Right lung (tissue), 5 donors: ENCODE measurements around the gene CROCC2. TPM values are rescaled to one million over a fixed set of nuclear protein-coding genes. Genes with fewer than 3 reads are reported as not detected.

Experiments used
- DNase-seq, 2 donors: peaks; one replicate each; pipeline ENCODE4 v3.0.0-alpha.2; 2013
- polyA plus RNA-seq, 5 donors: library from polyadenylated mRNA; unstranded; fragments of 120-200 nt; gene quantifications; one replicate each; pipeline versions ENCODE4 v1.2.1 to v1.2.3, GENCODE V29; 2013; ENCODE audit warnings: inconsistent platforms in 1 of 5, low replicate concordance in 1 of 5; ENCODE audit not compliant: insufficient read length in 5 of 5, insufficient read depth in 1 of 5

The CROCC2 gene
- polyA plus RNA-seq, 5 donors = 0.95 to 3.5 (median 2.7) TPM

GRCh38 chr2:240955306-240956170 lies 49.4 kb downstream of the CROCC2 start:
- no peak for DNase-seq

DNA sequence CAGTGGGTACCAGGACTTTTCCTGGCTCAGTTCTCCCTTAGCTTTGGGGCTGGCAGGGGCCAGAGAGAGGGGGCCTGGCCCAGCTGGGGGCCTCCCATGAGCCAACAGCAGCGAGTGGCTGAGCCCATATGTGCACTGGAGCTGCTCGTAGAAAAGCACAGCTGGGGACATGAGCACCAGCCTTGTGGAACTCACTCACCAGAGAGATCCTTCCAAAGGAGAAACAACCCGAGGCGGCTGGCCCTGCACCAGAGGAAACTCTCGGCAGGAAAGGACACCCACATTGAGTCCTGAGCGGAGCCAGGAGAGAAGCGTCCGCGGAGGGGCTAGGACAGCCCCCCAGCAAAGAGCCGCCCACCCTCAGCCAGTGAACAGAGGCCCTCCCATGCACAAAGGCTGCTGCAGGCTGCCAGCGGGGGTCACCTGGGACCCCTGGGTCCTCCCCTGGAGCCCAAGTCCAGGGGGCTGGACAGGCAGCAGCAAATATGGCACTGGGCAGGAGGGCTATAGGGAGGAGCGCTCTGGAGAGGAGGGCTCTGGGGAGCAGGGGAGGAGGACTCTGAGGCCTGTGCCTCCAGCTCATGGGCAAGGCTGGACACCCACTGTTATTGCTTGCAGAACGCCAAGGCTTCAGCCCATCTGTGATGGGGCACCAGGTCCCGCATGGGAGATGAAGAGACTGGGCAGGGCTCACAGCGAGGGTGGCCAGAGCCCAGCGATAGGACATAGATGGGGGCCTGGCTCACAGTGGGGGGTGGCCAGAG lies 50.2 kb downstream of the CROCC2 start:
- peak in 1 of 2 donors; percentile 40 for DNase-seq

- no peak for DNase-seq
Observed at GRCh38 chr2:240956935-240957655, 51.0 kb downstream of the CROCC2 start.

DNA sequence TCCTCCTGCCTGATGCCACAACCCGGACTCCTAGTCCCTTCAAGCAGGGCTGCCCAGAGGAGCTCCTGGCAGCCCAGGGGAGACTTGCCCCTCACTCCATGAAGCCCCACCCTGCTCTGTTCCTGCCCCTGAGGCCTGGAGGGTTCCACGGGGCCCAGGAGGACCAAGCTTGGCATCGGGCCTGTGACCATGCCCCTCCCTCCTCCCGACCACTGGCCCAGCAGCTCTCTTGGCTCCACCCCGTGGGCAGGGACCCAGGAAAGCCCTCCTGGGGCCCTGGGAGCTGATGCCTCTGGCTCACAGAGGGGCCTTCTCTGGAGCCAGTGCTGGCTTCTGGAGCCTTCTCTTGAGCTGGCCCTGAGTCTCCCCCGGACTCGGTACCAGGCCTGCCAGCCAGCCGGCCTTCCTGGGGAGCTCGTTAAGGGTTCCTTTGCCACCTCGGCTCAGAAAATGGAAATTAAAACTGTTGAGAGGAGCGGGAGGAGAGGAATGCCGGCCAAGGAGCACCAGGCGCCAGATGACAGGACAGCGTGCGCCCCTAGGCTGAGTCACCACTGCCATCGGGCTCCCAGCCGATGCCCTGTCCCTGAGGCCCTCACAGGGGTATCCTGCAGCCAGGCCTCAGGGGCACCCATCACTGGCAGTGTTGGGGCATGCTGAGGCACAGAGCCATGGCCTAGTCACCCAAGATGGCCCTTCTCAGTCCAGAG lies 51.7 kb downstream of the CROCC2 start:
- DNase-seq = peak; percentile 85 to 86

DNA sequence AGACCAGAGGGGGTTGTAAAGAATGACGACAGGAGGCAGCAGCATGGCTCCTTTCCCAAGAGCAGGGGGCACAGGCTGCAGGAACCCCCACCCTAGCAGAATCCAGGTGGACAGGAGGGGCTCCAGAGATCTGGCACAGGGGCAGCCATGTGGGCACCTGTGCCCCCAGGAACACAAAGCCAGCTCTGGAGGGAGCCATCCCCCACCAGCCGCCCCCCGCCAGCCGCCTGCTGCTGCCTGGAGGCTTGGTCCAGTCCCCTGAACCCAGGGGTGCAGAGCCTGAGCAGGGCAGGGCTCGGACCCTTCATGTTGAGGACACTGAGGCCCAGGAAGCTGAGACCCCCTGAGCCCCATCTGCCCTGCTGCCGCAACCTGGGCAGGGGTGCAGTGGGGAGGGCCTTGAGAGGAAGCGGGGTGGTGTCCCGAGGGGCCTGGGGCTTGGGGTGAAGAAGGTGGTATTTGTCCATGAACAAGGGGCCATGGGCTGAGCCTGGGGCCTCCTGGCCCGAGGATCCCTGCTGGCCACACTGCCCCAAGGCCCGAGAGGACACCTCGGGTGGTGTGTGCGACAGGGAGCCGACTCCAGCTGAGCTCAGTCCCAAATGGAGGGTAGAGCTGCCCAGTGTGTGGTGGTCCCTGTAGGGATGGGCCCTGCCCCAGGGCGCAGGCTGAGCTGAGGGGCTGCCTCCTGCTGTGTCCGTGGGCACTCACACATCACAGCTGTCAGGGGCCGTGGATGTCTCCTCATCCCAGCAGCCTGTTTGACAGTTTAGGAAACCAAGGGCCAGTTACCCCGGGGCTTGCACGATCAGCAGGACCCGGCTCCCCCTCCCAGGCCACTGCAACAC lies 52.5 kb downstream of the CROCC2 start:
- DNase-seq = no peak

DNA sequence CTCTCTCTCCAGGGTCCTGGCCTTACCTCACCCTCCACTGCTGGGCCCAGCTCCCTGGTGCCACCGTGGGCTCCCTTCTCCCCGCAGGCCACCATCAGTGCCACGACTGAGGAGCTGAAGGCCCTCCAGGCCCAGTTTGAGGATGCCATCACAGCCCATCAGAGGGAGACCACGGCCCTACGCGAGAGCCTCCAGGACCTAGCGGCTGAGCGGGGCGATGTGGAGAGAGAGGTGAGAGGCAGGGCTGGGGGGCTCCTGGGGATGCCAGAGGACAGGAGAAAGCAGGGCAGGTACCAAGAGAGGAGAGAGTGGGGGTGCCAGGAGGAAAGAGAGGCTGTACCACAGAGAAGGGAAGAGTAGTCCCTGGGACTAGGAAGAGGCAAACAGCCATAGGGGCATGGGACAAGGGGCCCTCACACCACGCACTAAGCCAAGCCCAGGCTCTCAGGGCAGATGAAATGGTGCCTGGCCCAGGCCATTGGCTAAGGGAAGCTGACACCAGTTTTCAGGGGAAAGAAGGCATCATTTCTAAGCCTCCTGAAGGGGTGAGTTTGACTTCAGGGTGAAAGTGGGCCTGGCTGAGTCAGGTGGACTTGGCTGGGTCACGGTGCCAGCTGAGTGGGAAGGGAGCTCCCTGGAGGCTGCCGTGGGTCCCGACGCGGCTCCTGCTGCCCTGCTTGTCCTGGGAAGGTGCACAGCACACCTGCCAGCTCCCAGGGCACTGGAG lies 53.2 kb downstream of the CROCC2 start:
- DNase-seq = no peak

DNA sequence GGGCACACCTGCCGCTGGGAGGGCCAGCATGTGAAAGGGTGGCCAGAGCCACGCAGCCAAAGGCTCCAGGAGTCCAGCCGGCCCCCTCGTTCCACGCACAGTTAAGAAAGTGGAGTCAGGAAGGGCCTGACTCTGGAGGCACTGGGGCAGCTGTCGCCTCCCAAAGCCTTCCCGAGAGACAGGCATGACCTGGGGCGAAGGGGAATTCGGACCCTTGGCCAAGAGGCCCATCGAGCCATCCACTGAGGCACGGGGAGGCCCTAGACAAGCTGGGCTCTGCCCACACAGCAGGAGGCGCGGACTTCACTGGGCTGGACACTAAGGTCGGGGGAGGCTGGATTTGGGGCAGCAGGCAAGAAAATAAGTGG lies 53.8 kb downstream of the CROCC2 start:
- no peak for DNase-seq

DNA sequence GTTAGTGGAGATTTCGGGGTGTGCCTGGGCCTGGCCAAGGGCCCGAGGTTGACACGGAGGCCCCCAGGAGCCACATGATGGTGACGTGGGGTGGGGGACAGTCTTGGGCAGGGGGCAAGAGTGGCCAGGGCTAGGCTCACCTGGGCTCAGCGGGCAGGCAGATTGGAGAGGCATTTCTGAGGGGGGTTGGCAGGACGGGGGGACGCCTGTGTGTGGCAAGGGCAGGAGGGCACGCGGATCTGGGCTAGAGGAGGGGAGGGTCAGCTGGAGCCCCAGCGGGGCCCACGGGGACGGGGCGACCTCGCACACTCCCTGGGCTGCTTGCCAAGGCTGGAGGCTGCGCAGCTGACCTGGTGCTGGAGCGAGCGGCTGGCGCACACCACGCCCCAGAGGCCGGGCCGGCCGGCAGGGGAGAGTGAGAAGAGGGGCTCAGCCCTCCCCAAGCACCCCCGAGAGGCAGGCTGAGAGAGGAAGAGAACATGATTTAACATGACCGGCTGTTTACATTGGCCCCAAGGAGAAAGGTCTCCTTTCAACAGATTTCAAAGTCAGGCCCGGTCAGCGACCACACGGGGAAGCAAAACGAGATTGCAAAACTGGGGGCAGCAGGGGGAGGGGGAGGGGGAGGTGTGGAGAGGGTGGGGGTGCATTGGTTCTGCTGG lies 54.3 kb downstream of the CROCC2 start:
- DNase-seq = peak; percentile 90

- no peak for DNase-seq
Observed at GRCh38 chr2:240960971-240961876, 55.1 kb downstream of the CROCC2 start.

DNA sequence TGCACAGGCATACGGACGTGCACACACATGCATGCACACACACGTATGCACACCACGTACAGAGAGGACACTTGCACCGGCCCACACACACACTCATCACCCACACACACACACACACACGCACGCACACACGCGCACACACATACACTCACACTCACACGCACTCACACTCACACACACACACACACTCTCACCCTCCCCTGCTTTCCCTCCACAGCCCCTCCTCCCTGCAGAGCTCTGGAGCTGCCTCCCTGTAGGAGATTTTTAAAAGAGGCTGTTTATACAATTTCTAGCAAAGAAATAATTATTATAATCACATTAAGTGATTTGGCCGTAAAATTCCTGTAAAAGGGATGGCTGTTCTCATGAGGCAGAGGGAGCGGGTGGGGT lies 55.8 kb downstream of the CROCC2 start:
- peak in 1 of 2 donors; percentile 64 for DNase-seq

GRCh38 chr2:240962300-240963064 lies 56.3 kb downstream of the CROCC2 start:
- peak; percentile 92 to 95 for DNase-seq

GRCh38 chr2:240963065-240963867 lies 57.1 kb downstream of the CROCC2 start:
- no peak for DNase-seq

GRCh38 chr2:240963868-240964703 lies 58.0 kb downstream of the CROCC2 start:
- no peak for DNase-seq

GRCh38 chr2:240964704-240965295 lies 58.7 kb downstream of the CROCC2 start:
- no peak for DNase-seq

DNA sequence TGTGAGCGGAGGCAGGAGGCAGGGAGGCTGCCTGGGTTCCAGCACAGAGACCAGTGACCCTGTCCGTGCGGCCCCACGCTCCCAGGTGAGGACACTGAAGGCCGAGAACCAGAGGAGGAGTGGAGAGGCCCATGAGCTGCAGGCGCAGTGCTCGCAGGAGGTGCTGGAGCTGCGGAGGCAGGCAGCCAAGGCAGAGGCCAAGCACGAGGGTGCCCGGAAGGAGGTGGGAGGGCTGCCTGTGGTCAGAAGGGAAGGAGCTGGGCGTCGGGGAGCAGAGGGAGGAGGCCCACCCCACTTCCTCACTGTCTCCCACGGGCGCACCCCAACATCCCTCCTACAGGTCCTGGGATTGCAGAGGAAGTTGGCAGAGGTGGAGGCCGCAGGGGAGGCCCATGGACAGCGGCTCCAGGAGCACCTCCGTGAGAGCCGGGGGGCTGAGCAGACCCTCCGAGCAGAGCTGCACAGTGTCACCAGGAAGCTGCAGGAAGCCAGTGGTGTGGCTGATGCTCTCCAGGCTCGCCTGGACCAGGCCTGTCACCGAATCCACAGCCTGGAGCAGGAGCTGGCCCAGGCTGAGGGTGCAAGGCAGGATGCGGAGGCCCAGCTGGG lies 59.3 kb downstream of the CROCC2 start:
- no peak for DNase-seq
